Skeletal muscle tissue (tissue), 5 donors: ENCODE results near the gene IPO7. TPM values are rescaled to one million over a fixed set of nuclear protein-coding genes. Genes with fewer than 3 reads are reported as not detected.
A peak's percentile ranks its signal among the peaks of the same experiment; 100 is the strongest.

Source experiments
- H3K27ac ChIP-seq: one replicate; pipeline ENCODE4 v1.7.0; 2013; ENCODE audit warnings: mild to moderate bottlenecking, low read depth, low read length, inconsistent platforms
- H3K27me3 ChIP-seq, 3 donors: one replicate each; pipeline ENCODE4 v1.7.0; 2013; ENCODE audit warnings: low read length in 3 of 3; ENCODE audit not compliant: control insufficient read depth in 3 of 3, insufficient read depth in 3 of 3
- H3K36me3 ChIP-seq, 3 donors: one replicate each; pipeline ENCODE4 v1.7.0; 2013; ENCODE audit warnings: low read length in 3 of 3; ENCODE audit not compliant: control insufficient read depth in 3 of 3, insufficient read depth in 3 of 3
- H3K4me1 ChIP-seq, 3 donors: one replicate each; pipeline ENCODE4 v1.7.0; 2013; ENCODE audit warnings: low read length in 3 of 3, mild to moderate bottlenecking in 3 of 3; ENCODE audit not compliant: control insufficient read depth in 3 of 3, insufficient read depth in 3 of 3
- H3K4me3 ChIP-seq, 3 donors: one replicate each; pipeline ENCODE4 v1.7.0; 2013; ENCODE audit warnings: low read length in 3 of 3
- H3K9ac ChIP-seq, 3 donors: one replicate each; pipeline ENCODE4 v1.7.0; 2013; ENCODE audit warnings: low read length in 3 of 3, mild to moderate bottlenecking in 3 of 3, moderate library complexity in 2 of 3, low read depth in 1 of 3
- H3K9me3 ChIP-seq, 3 donors: one replicate each; pipeline ENCODE4 v1.7.0; 2013; ENCODE audit warnings: low read length in 3 of 3; ENCODE audit not compliant: control insufficient read depth in 3 of 3
- small RNA-seq: library from RNA; depleted of rRNA; stranded (forward); fragments of <200 nt; gene quantifications from one replicate; pipeline ENCODE3, GENCODE V24; 2014
- total RNA-seq: library from RNA; depleted of rRNA; stranded (reverse); fragments of >200 nt; gene quantifications from one replicate; pipeline ENCODE4 v1.2.3, GENCODE V29; 2014
- donor health status: Osteomylitis.

The IPO7 gene
- total RNA-seq, 1 donor from 2014 or later: 107 TPM

- Histone ChIP-seq H3K27me3 (no peaks in the 10 kb centered on the region), H3K9me3 (no peaks in the 10 kb centered on the region), H3K4me3 (no peak overlapping the region), H3K27ac (no peak overlapping the region), H3K4me1 (peaks cover 0 to 4% (median 0%) of the 10 kb centered on the region in 3 donors), H3K36me3 (peaks cover 5 to 15% (median 10%) of the 10 kb centered on the region in 3 donors), H3K9ac (no peak overlapping the region)
These were observed 104.8 kb downstream of the IPO7 start for GRCh38 chr11:9489080-9489765.

DNA sequence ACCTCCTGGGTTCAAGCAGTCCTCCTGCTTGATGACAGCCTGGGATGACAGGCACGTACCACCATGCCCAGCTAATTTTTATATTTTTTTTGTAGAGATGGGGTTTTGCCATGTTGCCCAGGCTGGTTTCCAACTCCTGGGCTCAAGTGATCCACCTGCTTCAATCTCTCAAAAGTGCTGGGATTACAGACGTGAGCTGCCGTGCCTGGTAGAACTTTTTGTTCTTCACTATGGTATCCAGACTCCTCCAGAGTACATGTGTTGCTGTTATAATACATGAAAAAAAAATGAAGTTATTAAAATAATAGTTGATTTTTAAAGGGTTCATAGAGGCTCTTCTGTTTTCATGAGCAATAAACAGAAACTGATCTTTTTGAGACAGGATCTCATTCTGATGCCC is 105.9 kb downstream of the IPO7 start:
- Histone ChIP-seq H3K27me3 (no peaks in the 10 kb centered on the region), H3K36me3 (peaks cover 5 to 24% (median 12%) of the 10 kb centered on the region in 3 donors), H3K9ac (no peak overlapping the region), H3K4me3 (no peak overlapping the region), H3K4me1 (peaks cover 0 to 4% (median 0%) of the 10 kb centered on the region in 3 donors), H3K9me3 (no peaks in the 10 kb centered on the region), H3K27ac (no peak overlapping the region)

DNA sequence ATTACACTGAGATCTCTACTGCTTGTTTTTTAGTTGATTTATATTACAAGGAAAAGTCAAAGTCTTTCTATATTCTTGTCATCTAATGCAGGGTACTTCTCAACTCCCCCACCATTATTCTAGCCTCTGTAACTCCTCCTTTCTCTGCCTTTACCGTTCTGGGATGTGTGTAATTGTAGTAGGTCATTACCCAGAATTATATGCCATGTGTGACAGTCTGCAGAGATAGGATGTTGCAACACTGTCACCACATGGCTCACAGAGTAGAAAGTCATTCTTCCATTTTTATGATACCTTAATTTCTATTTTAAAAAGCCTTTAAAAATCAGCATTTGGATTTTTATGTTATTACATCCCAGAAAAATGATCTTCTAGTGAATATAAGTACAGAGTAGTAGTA is 109.0 kb downstream of the IPO7 start:
- H3K36me3 ChIP-seq: peaks cover 21 to 42% (median 26%) of the 10 kb centered on the region in 3 donors
- no peaks in the 10 kb centered on the region for H3K9me3 ChIP-seq

GRCh38 chr11:9494316-9494715 is 109.9 kb downstream of the IPO7 start:
- Histone ChIP-seq H3K27me3 (no peaks in the 10 kb centered on the region), H3K4me3 (no peak overlapping the region), H3K9me3 (no peaks in the 10 kb centered on the region), H3K36me3 (peaks cover 21 to 43% (median 34%) of the 10 kb centered on the region in 3 donors), H3K9ac (no peak overlapping the region), H3K4me1 (peaks cover 0 to 3% (median 0%) of the 10 kb centered on the region in 3 donors), H3K27ac (no peak overlapping the region)

More for the DNA sequence above, 109.0 kb downstream of the IPO7 start:
- Histone ChIP-seq H3K27me3 (no peaks in the 10 kb centered on the region), H3K4me3 (no peak overlapping the region), H3K9ac (no peak overlapping the region), H3K4me1 (peaks cover 0 to 4% (median 0%) of the 10 kb centered on the region in 3 donors), H3K27ac (no peak overlapping the region)

- Histone ChIP-seq H3K36me3 (peaks cover 29 to 52% (median 40%) of the 10 kb centered on the region in 3 donors), H3K27ac (no peak overlapping the region), H3K9ac (peak overlapping the region in 1 of 3 donors; percentile 4), H3K4me1 (no peaks in the 10 kb centered on the region), H3K4me3 (no peak overlapping the region), H3K27me3 (no peaks in the 10 kb centered on the region), H3K9me3 (no peaks in the 10 kb centered on the region)
These were observed 111.5 kb downstream of the IPO7 start for GRCh38 chr11:9495803-9496514.

Small RNAs within 50 kb of the gene (small RNA-seq; reads per million reads assigned to genes)
- gene SNORA23: 33.3 reads per million, percentile 94 among the genes with 10 or more reads in this experiment

Other genes with a start within 250 kb of the IPO7 start
- 118 TPM for gene DENND5A, start 119.3 kb upstream of the IPO7 start, total RNA-seq
- 23.0 TPM for gene TMEM41B, start 70.1 kb upstream of the IPO7 start, total RNA-seq
- gene ZNF143, start 76.4 kb downstream of the IPO7 start, total RNA-seq: 18.8 TPM
- gene WEE1, start 189.0 kb downstream of the IPO7 start, total RNA-seq: 20.4 TPM